ENCODE data around the gene HADHB. TPM values are rescaled to one million over a fixed set of nuclear protein-coding genes. Genes with fewer than 3 reads are reported as not detected.

HADHB gene
- total RNA-seq, 6 donors from 2014 or later = 67.1 to 124 (median 91.2) TPM

DNA sequence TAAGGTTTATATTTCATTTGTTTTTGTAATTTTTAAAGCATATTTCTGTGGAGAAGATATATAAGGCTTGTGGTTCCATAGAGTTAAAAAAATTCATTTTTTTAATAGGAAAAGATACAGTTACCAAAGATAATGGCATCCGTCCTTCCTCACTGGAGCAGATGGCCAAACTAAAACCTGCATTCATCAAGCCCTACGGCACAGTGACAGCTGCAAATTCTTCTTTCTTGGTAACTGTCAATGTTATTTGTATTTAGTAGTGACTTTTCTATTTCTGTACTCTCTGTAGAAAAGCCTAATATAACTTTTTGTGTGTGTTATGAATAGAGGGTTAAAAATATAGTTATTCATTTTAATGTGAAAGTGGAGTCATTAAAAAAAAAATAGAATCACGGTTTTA, 35.1 kb downstream of the HADHB start:
- Histone ChIP-seq H3K27me3 (no peaks in the 10 kb centered on the region), H3K4me3 (no peak overlapping the region), H3K27ac (no peak overlapping the region), H3K36me3 (peaks cover 30 to 81% (median 65%) of the 10 kb centered on the region in 4 donors), H3K9me3 (no peaks in the 10 kb centered on the region), H3K4me1 (peaks cover 6 to 10% (median 6%) of the 10 kb centered on the region in 4 donors)
- DNase-seq (no peak), ATAC-seq (ENCODE audit: low FRiP score in 2 of 2) (no peak)
- 94 to 96% methylated on average over 3 of the region's 3 CpGs for WGBS, 2 donors
- TF ChIP-seq CTCF (IDR thresholded peaks at IDR 0.05) (no peak), POLR2A (IDR thresholded peaks at IDR 0.05) (no peak), EP300 (IDR thresholded peaks at IDR 0.05) (no peak), POLR2AphosphoS5 (IDR thresholded peaks at IDR 0.05) (no peak)

- no peak overlapping the region for H3K27ac ChIP-seq
- H3K9me3 ChIP-seq = no peaks in the 10 kb centered on the region
- no peak for ATAC-seq (ENCODE audit: low FRiP score in 2 of 2)
- no peak overlapping the region for H3K4me3 ChIP-seq
- TF ChIP-seq EP300 (IDR thresholded peaks at IDR 0.05) (no peak), POLR2AphosphoS5 (IDR thresholded peaks at IDR 0.05) (no peak), POLR2A (IDR thresholded peaks at IDR 0.05) (no peak), CTCF (IDR thresholded peaks at IDR 0.05) (no peak)
- peaks cover 34 to 95% (median 70%) of the 10 kb centered on the region in 4 donors for H3K36me3 ChIP-seq
- H3K27me3 ChIP-seq = no peaks in the 10 kb centered on the region
- DNase-seq = no peak
- 86 to 90% methylated on average over 2 of the region's 2 CpGs for WGBS, 2 donors
- peaks cover 0 to 3% (median 0%) of the 10 kb centered on the region in 4 donors for H3K4me1 ChIP-seq
These were observed 36.5 kb downstream of the HADHB start for GRCh38 chr2:26281226-26281625.

GRCh38 chr2:26283606-26284005, 38.9 kb downstream of the HADHB start:
- 95 to 98% methylated on average over 2 of the region's 2 CpGs for WGBS, 2 donors
- no peaks in the 10 kb centered on the region for H3K4me1 ChIP-seq
- H3K36me3 ChIP-seq = peaks cover 42 to 98% (median 74%) of the 10 kb centered on the region in 4 donors
- no peaks in the 10 kb centered on the region for H3K9me3 ChIP-seq
- no peaks in the 10 kb centered on the region for H3K27me3 ChIP-seq
- TF ChIP-seq POLR2AphosphoS5 (IDR thresholded peaks at IDR 0.05) (no peak), CTCF (IDR thresholded peaks at IDR 0.05) (no peak), EP300 (IDR thresholded peaks at IDR 0.05) (no peak), POLR2A (IDR thresholded peaks at IDR 0.05) (no peak)
- no peak overlapping the region for H3K4me3 ChIP-seq
- DNase-seq (no peak), ATAC-seq (ENCODE audit: low FRiP score in 2 of 2) (no peak)
- H3K27ac ChIP-seq = no peak overlapping the region

DNA sequence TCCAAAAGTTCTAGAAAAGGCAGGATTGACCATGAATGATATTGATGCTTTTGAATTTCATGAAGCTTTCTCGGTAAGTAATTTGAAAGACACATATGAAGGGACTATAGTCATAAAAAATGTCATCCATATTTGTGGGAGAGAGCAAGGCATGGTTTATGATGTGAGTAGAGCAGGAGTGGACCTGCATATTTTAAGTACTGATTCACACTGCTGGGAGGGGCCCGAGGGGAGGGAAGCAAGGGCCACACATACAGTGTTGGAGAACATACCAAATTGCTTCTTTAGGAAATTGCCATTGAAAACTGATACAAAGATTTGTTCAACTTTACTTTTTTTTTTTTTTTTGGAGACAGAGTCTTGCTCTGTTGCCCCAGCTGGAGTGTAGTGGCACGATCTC, 39.4 kb downstream of the HADHB start:
- 95% methylated on average over 3 of the region's 3 CpGs for WGBS, 2 donors
- Histone ChIP-seq H3K27me3 (no peaks in the 10 kb centered on the region), H3K4me1 (no peaks in the 10 kb centered on the region), H3K36me3 (peaks cover 42 to 96% (median 71%) of the 10 kb centered on the region in 4 donors), H3K9me3 (no peaks in the 10 kb centered on the region), H3K27ac (no peak overlapping the region), H3K4me3 (no peak overlapping the region)
- ATAC-seq (ENCODE audit: low FRiP score in 2 of 2) (no peak), DNase-seq (no peak)
- no peak for TF ChIP-seq POLR2AphosphoS5 (IDR thresholded peaks at IDR 0.05)
- TF ChIP-seq POLR2A (IDR thresholded peaks at IDR 0.05) = no peak
- TF ChIP-seq CTCF (IDR thresholded peaks at IDR 0.05) = no peak
- TF ChIP-seq EP300 (IDR thresholded peaks at IDR 0.05) = no peak

GRCh38 chr2:26285931-26286330, 41.2 kb downstream of the HADHB start:
- H3K27me3 ChIP-seq = no peaks in the 10 kb centered on the region
- no peak overlapping the region for H3K27ac ChIP-seq
- TF ChIP-seq CTCF (IDR thresholded peaks at IDR 0.05) (no peak), POLR2A (IDR thresholded peaks at IDR 0.05) (no peak), EP300 (IDR thresholded peaks at IDR 0.05) (no peak), POLR2AphosphoS5 (IDR thresholded peaks at IDR 0.05) (no peak)
- no peaks in the 10 kb centered on the region for H3K9me3 ChIP-seq
- no peaks in the 10 kb centered on the region for H3K4me1 ChIP-seq
- ATAC-seq (ENCODE audit: low FRiP score in 2 of 2) = no peak
- DNase-seq = no peak
- peaks cover 41 to 94% (median 55%) of the 10 kb centered on the region in 4 donors for H3K36me3 ChIP-seq
- no peak overlapping the region for H3K4me3 ChIP-seq
- WGBS, 2 donors = 93 to 97% methylated on average over 3 of the region's 3 CpGs
